Measurements from ENCODE around the gene MEGF6.

Gene MEGF6

GRCh38 chr1:3552751-3553150 is 58.6 kb downstream of the MEGF6 start:
- no peak for DNase-seq (ENCODE audit: low spot score)

- no peak for DNase-seq (ENCODE audit: low spot score)
Observed at GRCh38 chr1:3552176-3552575, 59.1 kb downstream of the MEGF6 start.

GRCh38 chr1:3551711-3552110 is 59.6 kb downstream of the MEGF6 start:
- DNase-seq (ENCODE audit: low spot score) = no peak

GRCh38 chr1:3551290-3551678 is 60.0 kb downstream of the MEGF6 start:
- no peak for DNase-seq (ENCODE audit: low spot score)

- DNase-seq (ENCODE audit: low spot score) = no peak
Observed at GRCh38 chr1:3550511-3551289, 60.6 kb downstream of the MEGF6 start.

- no peak for DNase-seq (ENCODE audit: low spot score)
Observed at GRCh38 chr1:3548895-3549294, 62.4 kb downstream of the MEGF6 start.

GRCh38 chr1:3548156-3548893 is 63.0 kb downstream of the MEGF6 start:
- no peak for DNase-seq (ENCODE audit: low spot score)

- DNase-seq (ENCODE audit: low spot score) = no peak
Observed at GRCh38 chr1:3547055-3548005, 64.0 kb downstream of the MEGF6 start.

- no peak for DNase-seq (ENCODE audit: low spot score)
Observed at GRCh38 chr1:3546048-3546384, 65.3 kb downstream of the MEGF6 start.

GRCh38 chr1:3545363-3546047 is 65.8 kb downstream of the MEGF6 start:
- no peak for DNase-seq (ENCODE audit: low spot score)

- DNase-seq (ENCODE audit: low spot score) = no peak
Observed at GRCh38 chr1:3544040-3544977, 67.0 kb downstream of the MEGF6 start.

- no peak for DNase-seq (ENCODE audit: low spot score)
Observed at GRCh38 chr1:3543076-3544039, 68.0 kb downstream of the MEGF6 start.

- no peak for DNase-seq (ENCODE audit: low spot score)
Observed at GRCh38 chr1:3542676-3543075, 68.6 kb downstream of the MEGF6 start.

- DNase-seq (ENCODE audit: low spot score) = no peak
Observed at GRCh38 chr1:3541936-3542335, 69.4 kb downstream of the MEGF6 start.

GRCh38 chr1:3541465-3541864 is 69.8 kb downstream of the MEGF6 start:
- no peak for DNase-seq (ENCODE audit: low spot score)

- no peak for DNase-seq (ENCODE audit: low spot score)
Observed at GRCh38 chr1:3540876-3541275, 70.4 kb downstream of the MEGF6 start.

- no peak for DNase-seq (ENCODE audit: low spot score)
Observed at GRCh38 chr1:3539707-3540425, 71.4 kb downstream of the MEGF6 start.

GRCh38 chr1:3537359-3537758 is 73.9 kb downstream of the MEGF6 start:
- DNase-seq (ENCODE audit: low spot score) = no peak
